ENCODE measurements around the gene CD46.

Gene CD46

GRCh38 chr1:207817166-207817565 is 65.3 kb downstream of the CD46 start:
- DNase-seq, result no peak

DNA sequence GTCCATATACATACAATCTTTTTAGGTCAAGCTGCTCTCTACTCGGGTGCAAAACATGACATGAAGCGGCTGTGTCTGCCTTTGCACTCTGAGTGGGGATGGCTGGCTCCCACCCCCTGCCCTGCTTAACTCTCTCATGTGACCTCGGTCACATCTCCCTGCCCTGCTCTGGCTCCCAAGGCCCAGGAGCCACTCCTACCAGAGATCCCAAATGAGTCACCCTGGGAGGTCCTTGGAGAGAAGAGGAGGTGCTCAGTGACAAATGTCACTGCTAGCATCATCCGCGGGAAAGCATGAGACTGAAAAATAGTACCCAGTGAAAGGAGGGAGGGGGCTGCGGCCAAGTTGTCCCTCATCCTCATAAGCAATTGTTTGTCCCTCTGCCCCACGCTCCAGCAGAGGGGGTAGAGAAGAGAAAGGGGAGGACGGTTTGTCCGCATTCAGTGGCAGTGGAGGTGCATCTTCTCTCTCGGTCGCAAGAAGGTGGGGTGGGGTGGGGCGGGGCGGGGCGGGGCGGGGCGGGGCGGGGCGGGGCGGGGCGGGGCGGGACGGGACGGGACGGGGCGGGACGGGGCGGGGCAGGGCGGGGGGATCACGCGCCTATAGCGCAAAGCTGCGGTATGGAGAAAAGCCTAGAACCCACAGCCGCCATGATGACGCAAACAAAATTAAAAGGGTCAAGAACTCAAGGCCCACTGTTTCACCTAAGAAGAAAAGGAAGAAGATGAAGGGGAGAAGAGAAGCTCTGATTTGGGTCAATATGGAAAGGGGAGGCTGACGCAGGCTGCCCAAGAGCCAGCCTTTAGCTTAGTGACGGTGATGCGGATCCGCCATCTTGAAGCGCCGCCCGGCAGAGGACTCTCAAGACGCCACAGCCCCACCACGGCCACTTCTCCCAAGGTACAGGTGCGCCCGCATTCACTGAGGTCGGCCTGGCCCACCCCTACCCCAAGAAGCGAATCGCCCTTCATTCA is 66.2 kb downstream of the CD46 start:
- DNase-seq, result no peak

- DNase-seq, result peak; percentile 54
Measured at GRCh38 chr1:207818971-207819451, 67.2 kb downstream of the CD46 start.

DNA sequence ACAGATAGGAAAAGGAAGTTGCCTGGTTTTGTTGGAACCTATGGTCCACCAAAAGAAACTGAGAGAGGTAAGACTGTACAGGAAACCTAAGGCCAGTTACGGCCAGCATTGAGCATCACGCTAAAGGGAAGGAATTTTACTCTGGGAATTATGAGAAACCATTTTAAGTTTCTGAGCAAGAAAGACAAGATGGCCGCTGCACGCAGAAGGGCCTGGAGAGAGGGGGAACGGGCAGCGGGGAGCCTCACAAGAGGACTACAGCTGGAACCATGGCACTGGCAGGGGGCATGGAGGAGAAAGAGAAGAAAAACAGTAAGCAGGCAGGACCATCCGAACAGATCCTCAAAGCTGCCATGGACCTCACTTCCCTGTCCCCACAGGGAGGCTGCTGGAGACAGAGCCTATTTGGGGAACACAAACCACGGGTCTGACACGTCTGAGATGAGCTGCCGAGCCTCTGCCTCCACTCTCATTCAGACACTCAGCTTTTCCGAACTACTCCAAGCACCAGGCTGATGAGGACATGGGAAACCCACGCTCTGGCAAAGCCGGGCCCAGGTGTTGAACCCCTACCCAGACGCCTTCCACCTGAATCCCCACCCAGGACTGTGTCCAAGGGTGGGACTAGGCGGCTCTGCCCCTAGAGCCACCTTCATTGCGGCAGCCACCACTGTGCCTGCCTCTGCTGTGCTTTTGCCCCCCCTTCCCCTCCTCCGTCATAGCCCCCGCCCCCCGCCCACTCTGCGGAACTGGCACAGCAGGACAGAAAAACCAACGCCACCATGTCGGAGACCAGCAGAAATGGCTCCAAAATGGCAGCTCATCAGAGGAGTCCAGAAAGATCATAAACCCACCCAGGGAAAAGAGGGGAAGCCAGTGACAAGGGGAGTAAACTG is 69.0 kb downstream of the CD46 start:
- no peak for DNase-seq

GRCh38 chr1:207821464-207822045 is 69.7 kb downstream of the CD46 start:
- no peak for DNase-seq

DNA sequence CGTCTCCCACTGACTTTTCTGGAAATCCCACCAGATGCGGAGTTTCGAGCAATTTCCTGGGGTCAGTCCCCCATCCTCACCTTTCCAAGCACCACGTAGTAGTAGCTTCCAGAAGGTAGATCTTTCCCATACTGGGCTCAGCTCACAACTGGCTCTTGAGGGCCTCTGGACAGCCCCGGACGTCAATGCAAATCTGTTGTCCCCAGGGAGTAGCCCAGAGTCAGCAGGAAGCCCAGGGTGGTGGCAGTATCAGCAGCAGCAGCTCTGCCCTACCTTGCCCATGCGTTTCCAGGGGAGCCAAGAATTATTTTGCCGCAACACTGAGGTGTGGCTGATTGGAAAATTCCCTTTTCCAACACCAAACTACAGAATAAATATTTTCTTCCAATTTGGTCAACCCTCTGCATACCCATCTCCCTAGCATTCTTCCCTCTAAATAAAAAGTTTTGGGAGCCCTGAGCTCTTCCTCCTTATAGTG is 70.3 kb downstream of the CD46 start:
- no peak for DNase-seq

DNA sequence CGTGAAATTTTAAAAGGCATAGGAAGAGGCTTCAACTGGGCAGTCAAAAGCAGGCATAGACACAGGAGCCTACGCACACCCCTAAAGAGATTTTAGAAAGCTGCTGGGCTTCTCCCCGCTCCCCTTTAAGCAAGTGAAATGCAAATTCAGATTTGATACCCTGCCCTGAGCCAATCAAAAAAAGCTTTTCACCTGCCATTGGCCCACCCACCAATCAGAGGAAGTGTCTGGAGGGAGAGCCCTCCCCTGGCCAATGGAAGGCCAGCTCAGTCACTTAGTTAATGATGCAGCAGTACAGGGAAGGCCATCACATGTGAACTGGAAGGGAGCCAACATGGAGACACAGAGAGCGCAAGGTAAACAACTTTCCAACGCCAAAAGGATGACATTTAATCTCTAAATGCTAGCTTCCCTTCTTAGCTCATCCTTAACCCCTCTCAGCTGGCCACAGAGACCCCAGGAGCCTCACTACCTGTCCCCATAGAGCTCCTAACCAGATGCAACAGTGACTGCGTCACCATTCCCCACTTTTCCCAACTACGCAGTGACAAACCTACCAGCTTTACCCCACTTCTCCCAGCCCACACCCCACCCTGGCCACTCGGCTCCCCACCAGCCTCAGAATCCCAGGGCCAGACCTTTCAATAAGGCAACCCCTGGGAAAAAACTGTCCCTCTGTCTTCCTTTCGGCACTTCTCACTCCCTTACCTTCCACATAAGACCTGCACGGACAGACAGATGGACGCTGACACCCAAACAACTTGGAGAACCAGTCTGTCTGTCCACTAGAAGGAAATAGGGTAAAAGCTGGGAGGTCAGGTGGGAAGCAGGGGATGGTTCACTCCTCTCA is 71.0 kb downstream of the CD46 start:
- no peak for DNase-seq

- DNase-seq, result no peak
Measured at GRCh38 chr1:207823531-207823879, 71.7 kb downstream of the CD46 start.

DNA sequence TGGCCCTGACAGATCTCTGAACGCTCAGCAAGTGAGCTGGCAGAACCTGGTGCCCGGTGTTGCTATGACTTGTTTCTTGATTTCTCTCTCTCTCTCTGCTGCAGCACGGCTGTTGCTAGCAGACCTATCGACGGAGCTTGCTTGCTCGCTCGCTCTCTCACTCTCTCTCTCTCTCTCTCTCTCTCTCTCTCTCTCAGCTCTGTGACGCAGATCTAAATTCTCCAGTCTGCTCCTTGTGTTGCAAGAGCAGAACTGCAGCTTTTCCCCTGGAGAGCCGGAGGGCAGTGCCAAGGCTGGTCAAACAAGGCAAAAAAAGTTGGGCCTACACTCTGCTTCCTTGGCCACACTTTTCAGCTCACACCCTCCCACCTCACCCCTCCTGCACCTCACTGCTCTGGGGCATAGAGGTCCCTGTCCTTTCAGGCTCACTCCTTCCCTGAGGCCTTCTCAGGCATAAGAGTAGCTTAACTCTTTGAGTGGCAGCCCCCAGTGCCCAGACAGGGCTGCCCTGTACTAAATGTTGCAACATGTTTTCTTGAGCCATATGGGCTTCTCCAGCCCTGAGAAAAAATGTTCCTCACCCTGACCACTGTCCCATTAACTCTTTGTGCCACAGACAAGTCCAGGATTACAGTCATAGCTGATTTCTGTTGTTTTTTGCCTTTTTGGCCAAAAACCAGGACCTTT is 72.2 kb downstream of the CD46 start:
- DNase-seq, result peak; percentile 90

DNA sequence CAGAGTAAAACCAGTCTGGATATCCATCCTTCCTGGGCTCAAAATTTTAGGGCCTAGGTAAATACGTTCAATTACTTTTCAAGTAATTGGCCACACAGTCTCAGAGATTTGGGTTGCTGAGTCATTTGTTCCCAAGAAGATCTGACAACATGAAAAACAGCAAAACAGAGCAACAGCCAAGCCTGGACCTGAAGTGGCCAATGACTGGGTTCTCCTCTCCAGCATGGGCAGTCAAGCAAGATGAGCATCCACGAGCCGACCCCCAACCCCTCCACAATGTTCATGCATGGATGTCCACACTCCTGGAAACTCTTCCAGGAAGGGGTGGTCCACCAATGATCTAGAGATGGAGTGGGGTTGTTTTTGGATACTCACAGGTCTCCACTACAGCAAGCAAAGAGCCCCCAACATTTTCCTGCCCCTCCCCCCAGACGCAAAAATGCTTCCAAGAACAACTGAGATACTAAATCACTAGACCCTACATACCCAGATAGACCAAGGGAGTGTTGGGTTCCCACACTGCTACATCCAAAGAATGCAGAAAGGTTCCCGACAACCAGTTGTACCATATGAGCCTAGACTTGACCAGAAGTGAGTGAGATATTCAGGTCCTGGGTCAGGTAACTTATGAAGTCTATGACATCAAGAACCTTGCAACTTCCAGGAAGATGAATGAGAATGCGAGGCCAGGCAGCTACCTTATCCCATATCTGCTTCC is 73.0 kb downstream of the CD46 start:
- no peak for DNase-seq

DNA sequence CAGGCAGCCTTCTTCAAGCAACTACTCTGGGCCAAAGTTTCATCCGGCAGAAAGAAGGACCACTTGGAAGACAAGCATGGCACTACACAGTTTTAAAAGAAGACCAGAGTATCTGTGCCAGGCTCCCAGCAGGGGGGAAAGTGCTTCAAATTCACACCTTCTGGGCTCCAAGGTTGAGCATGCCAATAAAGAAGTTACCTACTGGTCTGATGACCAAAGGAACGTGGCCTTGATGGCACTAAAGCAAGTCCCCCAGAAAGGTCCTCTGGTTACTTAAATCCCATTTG is 73.5 kb downstream of the CD46 start:
- DNase-seq, result no peak

DNA sequence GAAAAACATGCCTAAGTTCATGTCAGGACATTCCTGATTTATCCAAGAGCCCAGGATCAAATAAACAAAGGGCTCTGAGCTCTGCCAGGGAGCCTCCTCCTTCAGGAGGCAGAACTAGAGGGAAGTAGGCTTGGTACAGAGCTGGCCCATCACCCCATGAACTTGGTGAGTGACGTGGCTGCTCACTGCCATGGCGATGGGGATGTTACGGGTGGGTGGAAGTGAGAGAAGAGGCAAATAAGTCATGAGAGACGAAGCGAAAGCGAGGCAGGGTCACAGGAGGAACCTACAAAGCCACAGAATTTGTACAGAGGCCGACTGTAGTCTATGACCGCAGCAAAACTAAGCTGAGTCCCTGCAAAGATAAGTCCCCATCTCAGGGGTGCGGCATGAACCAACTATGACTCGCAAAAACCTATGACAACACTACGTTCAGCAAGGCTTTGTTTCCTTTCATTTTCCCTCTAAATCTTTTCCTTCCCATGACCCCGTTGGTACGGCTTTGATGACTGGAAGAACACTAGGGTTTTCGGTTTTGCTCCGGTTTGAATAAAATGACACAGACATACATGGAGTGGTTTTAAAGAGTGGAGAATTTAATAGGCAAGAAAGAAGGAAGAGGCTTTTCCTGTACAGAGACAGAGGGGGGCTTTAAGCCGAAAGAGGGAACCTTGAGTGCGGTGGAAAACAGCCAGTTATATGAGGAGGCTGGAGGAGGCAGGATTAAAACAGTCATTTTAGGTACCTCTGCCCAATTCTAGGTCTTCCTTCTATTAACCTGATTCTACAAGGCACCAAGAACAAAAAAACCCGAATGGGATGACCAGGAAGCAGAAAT is 74.1 kb downstream of the CD46 start:
- DNase-seq, result no peak

DNA sequence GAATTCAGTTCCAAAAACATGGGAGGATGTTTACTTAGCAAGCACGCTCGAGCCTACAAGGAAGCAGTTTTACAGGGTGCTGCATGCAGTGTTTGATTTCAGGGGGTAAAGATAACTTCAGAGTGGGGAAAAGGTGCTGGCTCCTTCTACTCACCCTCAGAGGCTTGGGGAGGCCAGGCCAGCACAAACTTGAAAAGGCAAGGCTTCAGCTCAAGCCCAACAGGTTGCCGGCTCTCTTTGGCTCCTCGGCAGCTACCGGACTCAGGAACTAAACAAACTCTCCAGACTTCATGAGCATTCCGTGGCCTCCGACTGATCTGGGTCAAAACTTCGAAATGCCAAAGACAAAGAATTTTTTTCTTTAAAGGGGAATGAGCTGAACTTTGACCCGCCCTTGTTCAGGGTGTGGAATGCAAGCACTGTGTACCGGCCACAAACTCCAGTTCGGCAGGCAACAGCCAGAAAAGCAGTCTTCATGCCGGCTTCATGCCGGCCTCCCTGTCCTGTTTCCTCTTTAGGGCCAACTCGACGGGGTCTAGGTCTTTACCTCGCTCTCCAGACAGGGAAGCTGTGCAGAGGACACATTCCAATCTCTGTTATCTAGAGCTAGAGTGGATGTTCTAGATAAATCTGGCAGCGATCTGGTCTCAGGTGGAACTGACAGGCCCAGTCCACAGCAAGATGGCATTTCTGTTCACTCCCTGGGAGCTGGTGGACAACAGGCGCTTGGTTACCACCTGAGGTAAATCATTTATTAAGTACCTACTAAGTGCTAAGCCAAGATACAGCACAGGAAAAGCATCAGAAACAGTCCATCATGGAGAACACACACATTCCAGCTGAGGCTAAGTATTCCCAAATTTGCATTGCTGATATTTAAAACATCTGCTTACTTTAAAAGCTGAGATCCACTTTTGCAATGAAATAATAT is 75.0 kb downstream of the CD46 start:
- no peak for DNase-seq

- no peak for DNase-seq
Measured at GRCh38 chr1:207827488-207827830, 75.6 kb downstream of the CD46 start.

DNA sequence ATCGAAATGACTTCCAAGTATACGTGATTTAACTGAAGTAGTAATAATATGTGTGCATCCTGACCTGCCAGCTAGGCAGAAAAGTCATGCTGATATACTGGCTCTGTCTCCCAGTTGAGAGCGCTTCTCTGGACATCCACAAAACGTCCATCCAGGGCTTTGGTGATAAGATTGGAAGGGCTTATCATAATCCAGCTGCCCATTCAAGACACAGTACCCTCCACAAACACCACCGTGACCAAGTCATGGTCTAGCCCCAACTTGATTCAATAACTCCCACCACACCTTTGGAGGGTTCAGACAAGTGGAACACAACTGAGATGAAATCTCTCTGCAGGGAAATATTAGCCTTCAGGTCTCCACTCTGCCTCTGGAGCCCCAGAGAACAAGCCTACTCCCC is 76.2 kb downstream of the CD46 start:
- no peak for DNase-seq

DNA sequence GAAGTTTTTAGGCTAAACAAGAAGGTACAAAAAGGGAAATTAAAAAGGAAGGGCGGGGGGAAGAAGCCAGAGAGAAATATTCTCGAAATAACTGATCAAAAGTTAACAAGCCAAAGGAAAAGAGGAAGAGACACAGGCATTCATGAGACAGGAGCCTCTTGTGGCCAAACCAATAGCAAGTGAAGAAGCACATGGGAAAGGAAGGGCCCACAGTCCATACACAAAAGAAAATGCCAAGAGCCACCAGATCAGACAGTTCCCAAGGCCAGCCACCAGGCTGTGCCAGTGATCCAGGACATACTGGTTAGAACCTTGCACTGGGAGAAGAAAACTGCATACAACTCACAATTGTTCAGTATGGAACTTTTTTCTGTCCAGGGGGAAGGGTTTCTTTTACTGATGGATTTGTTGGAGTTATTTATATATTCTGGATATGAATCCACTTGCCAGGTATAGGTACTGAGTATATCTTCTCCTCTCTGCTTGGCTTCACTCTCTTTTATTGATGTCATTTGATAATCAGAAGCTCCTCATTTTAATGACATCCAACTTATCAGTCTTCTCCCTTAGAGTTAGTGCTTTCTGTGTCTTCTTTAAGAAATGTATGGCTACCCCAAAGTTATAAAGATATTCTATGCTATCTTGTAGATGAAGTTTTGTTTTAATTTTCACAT is 76.8 kb downstream of the CD46 start:
- DNase-seq, result peak; percentile 73

DNA sequence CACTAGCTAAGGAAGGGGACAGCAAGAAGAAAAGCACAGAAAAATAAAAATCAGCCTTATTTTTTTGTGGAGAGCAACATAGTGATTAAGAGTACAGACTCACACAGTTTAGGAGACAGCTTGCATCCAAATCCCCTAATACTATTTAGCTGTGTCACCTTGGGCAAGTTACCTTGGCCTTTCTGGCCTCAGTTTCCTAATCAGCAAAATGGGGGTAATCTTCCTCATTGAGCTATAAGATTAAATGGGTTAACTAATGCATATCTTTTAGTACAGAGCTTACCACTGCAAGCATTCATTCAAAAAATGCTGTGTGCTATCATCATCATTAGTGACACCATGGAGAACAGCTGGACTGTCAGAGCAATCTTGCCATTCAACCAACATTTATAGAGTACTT is 77.7 kb downstream of the CD46 start:
- DNase-seq, result no peak

- DNase-seq, result no peak
Measured at GRCh38 chr1:207830788-207831187, 78.9 kb downstream of the CD46 start.

Measured in fibroblast of skin of right quadriceps (primary cell).